WTC11 (cell line): ENCODE results near the gene SYNJ2. TPM values are rescaled to one million over a fixed set of nuclear protein-coding genes. Genes with fewer than 3 reads are reported as not detected.

ENCODE experiments used
- ATAC-seq: fragments of 200-7000 bp; cut with Tn5 transposase; 2 replicates; pipeline ENCODE4 v1.10.0; 2021; ENCODE audit warnings: mild to moderate bottlenecking, moderate library complexity
- CTCF ChIA-PET: fragments of 300-600 bp; sonication (Branson Sonifier 250); formaldehyde crosslinking; loops from one replicate; lab custom pipeline; 2021; ENCODE audit warnings: antibody characterized with exemption; lab: Charles Lee
- POLR2A ChIA-PET: fragments of 350-600 bp; sonication (Branson Sonifier 250); formaldehyde crosslinking; loops from one replicate; lab custom pipeline; 2021; ENCODE audit warnings: antibody characterized with exemption; lab: Charles Lee
- DNase-seq: peaks from one replicate; pipeline ENCODE4 v3.0.0; 2021; ENCODE audit warnings: low spot score
- H3K27ac Mint-ChIP-seq: 2 replicates; pipeline ENCODE4 v1.8.0; 2021; ENCODE audit warnings: mixed read lengths
- H3K27me3 Mint-ChIP-seq: 2 replicates; pipeline ENCODE4 v1.8.0; 2021; ENCODE audit warnings: low read depth, mild to moderate bottlenecking, moderate library complexity, mixed read lengths
- H3K36me3 Mint-ChIP-seq: 2 replicates; pipeline ENCODE4 v1.8.0; 2021; ENCODE audit warnings: mixed read lengths
- H3K4me1 Mint-ChIP-seq: 2 replicates; pipeline ENCODE4 v1.8.0; 2022; ENCODE audit warnings: mixed read lengths
- H3K4me3 Mint-ChIP-seq: 2 replicates; pipeline ENCODE4 v1.8.0; 2021; ENCODE audit warnings: mild to moderate bottlenecking, moderate library complexity, mixed read lengths
- H3K9me3 Mint-ChIP-seq: 2 replicates; pipeline ENCODE4 v1.8.0; 2021; ENCODE audit warnings: mixed read lengths
- ETV6 ChIP-seq: sonication (generic); formaldehyde crosslinking; IDR thresholded peaks from 2 replicates; pipeline ENCODE4 v1.8.1; 2022; ENCODE audit warnings: mild to moderate bottlenecking, missing genetic modification reagents
- FOXJ3 ChIP-seq: sonication (generic); formaldehyde crosslinking; IDR thresholded peaks from 2 replicates; pipeline ENCODE4 v1.9.0; 2021; ENCODE audit warnings: missing genetic modification reagents, mild to moderate bottlenecking, borderline replicate concordance
- FOXK1 ChIP-seq: sonication (generic); formaldehyde crosslinking; IDR thresholded peaks from 2 replicates; pipeline ENCODE4 v1.8.0; 2022; ENCODE audit warnings: mild to moderate bottlenecking, moderate library complexity, missing genetic modification reagents
- GABPB1 ChIP-seq: sonication (generic); formaldehyde crosslinking; IDR thresholded peaks from 2 replicates; pipeline ENCODE4 v1.8.1; 2023; ENCODE audit warnings: mild to moderate bottlenecking, missing genetic modification reagents
- JAZF1 ChIP-seq: fragments of 250-450 bp; sonication (Bioruptor Pico); IDR thresholded peaks from 2 replicates; pipeline ENCODE4 v1.9.0; 2021; ENCODE audit warnings: moderate library complexity, mild to moderate bottlenecking, inconsistent platforms
- NR1H2 ChIP-seq: sonication (generic); formaldehyde crosslinking; IDR thresholded peaks from 2 replicates; pipeline ENCODE4 v1.9.0; 2021; ENCODE audit warnings: mild to moderate bottlenecking, moderate library complexity, missing genetic modification reagents
- NR2C2 ChIP-seq: sonication (generic); formaldehyde crosslinking; IDR thresholded peaks from 2 replicates; pipeline ENCODE4 v1.8.0; 2022; ENCODE audit warnings: mild to moderate bottlenecking, missing genetic modification reagents
- RORB ChIP-seq: fragments of 250-450 bp; sonication (Bioruptor Pico); IDR thresholded peaks from 2 replicates; pipeline ENCODE4 v1.9.0; 2021; ENCODE audit warnings: mild to moderate bottlenecking
- ZBTB21 ChIP-seq: sonication (generic); formaldehyde crosslinking; IDR thresholded peaks from 2 replicates; pipeline ENCODE4 v1.8.1; 2023; ENCODE audit warnings: mild to moderate bottlenecking, missing genetic modification reagents, borderline replicate concordance
- ZNF219 ChIP-seq: sonication (generic); formaldehyde crosslinking; IDR thresholded peaks from 2 replicates; pipeline ENCODE4 v1.8.0; 2023; ENCODE audit warnings: missing genetic modification reagents, mild to moderate bottlenecking, borderline replicate concordance
- ZNF317 ChIP-seq: sonication (generic); formaldehyde crosslinking; IDR thresholded peaks from 2 replicates; pipeline ENCODE4 v1.8.1; 2023; ENCODE audit warnings: low read depth, mild to moderate bottlenecking, moderate library complexity, missing genetic modification reagents, borderline replicate concordance
- ZNF396 ChIP-seq: fragments of 250-450 bp; sonication (Bioruptor Pico); IDR thresholded peaks from 2 replicates; pipeline ENCODE4 v1.8.0; 2021; ENCODE audit warnings: mild to moderate bottlenecking, moderate library complexity, borderline replicate concordance
- ZNF423 ChIP-seq: fragments of 250-450 bp; sonication (Bioruptor Pico); IDR thresholded peaks from 2 replicates; pipeline ENCODE4 v2.1.2; 2022; ENCODE audit warnings: mild to moderate bottlenecking, moderate library complexity
- total RNA-seq: library from RNA; stranded (reverse); gene quantifications from 3 replicates; pipeline ENCODE4 v1.2.3, GENCODE V29; 2021
- TF ChIP-seq, protein P1 (sequence below): sonication (generic); formaldehyde crosslinking; IDR thresholded peaks from 2 replicates; pipeline ENCODE4 v1.8.0; 2023; ENCODE audit warnings: missing genetic modification reagents, mild to moderate bottlenecking, borderline replicate concordance
- TF ChIP-seq, protein P2 (sequence below): fragments of 250-450 bp; sonication (Bioruptor Pico); IDR thresholded peaks from 2 replicates; pipeline ENCODE4 v1.9.0; 2021; ENCODE audit warnings: moderate library complexity, mild to moderate bottlenecking, inconsistent platforms, borderline replicate concordance
- TF ChIP-seq, protein P3 (sequence below): sonication (generic); formaldehyde crosslinking; IDR thresholded peaks from 2 replicates; pipeline ENCODE4 v1.8.1; 2022; ENCODE audit warnings: mild to moderate bottlenecking, moderate library complexity, missing genetic modification reagents
- TF ChIP-seq, protein P4 (sequence below): fragments of 250-450 bp; sonication (Bioruptor Pico); IDR thresholded peaks from 2 replicates; pipeline ENCODE4 v1.9.0; 2021; ENCODE audit warnings: mild to moderate bottlenecking
- TF ChIP-seq, protein P5 (sequence below): sonication (generic); formaldehyde crosslinking; conservative IDR thresholded peaks from 2 replicates; pipeline ENCODE4 v1.8.1; 2023; ENCODE audit warnings: mild to moderate bottlenecking, low read depth, missing genetic modification reagents, moderate library complexity
- TF ChIP-seq, protein P6 (sequence below): sonication (generic); formaldehyde crosslinking; IDR thresholded peaks from 2 replicates; pipeline ENCODE4 v1.8.0; 2023; ENCODE audit warnings: mild to moderate bottlenecking, missing genetic modification reagents

Gene SYNJ2
- total RNA-seq, 1 experiment from 2014 or later: 15.3 TPM

DNA sequence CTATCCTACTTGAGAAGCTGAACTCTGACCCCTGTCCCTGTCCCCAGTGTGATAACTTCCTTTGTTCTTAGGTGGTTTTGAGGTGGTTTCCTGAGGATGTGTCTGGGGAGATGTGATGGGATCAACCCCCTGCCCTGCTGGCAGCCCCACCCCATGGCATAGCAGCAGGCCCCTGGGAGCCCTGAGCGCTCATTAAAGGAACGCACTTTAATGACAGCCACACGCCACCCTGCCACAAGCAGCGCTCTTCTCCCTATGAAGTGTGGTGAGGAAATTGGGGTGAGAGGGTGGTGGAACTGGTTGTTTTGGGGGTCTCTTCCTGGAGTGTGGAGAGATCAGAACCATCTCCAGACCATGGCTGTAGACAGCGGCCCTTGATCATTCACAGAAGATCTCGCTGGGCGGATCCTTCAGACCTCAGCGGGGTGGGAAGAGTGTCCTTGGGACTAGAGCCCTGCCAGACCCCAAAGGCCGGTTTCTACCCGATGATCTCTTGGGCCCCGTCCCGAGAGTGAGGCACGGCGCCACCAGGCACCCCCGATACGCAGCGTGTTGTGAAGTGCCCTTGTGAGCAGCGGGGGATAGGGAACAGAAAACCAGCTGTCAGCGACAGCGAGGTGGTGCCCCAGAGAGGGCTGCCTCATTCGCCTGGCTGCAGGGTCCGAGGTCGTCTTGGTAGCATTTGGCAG, 45.4 kb downstream of the SYNJ2 start (continued):
- TF ChIP-seq, protein P1, sequence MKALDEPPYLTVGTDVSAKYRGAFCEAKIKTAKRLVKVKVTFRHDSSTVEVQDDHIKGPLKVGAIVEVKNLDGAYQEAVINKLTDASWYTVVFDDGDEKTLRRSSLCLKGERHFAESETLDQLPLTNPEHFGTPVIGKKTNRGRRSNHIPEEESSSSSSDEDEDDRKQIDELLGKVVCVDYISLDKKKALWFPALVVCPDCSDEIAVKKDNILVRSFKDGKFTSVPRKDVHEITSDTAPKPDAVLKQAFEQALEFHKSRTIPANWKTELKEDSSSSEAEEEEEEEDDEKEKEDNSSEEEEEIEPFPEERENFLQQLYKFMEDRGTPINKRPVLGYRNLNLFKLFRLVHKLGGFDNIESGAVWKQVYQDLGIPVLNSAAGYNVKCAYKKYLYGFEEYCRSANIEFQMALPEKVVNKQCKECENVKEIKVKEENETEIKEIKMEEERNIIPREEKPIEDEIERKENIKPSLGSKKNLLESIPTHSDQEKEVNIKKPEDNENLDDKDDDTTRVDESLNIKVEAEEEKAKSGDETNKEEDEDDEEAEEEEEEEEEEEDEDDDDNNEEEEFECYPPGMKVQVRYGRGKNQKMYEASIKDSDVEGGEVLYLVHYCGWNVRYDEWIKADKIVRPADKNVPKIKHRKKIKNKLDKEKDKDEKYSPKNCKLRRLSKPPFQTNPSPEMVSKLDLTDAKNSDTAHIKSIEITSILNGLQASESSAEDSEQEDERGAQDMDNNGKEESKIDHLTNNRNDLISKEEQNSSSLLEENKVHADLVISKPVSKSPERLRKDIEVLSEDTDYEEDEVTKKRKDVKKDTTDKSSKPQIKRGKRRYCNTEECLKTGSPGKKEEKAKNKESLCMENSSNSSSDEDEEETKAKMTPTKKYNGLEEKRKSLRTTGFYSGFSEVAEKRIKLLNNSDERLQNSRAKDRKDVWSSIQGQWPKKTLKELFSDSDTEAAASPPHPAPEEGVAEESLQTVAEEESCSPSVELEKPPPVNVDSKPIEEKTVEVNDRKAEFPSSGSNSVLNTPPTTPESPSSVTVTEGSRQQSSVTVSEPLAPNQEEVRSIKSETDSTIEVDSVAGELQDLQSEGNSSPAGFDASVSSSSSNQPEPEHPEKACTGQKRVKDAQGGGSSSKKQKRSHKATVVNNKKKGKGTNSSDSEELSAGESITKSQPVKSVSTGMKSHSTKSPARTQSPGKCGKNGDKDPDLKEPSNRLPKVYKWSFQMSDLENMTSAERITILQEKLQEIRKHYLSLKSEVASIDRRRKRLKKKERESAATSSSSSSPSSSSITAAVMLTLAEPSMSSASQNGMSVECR (CRISPR knock-in tag): no peak
- TF ChIP-seq, protein P2, sequence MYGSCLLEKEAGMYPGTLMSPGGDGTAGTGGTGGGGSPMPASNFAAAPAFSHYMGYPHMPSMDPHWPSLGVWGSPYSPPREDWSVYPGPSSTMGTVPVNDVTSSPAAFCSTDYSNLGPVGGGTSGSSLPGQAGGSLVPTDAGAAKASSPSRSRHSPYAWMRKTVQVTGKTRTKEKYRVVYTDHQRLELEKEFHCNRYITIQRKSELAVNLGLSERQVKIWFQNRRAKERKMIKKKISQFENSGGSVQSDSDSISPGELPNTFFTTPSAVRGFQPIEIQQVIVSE: no peak
- TF ChIP-seq ZNF396: no peak
- no peak for TF ChIP-seq FOXK1 (CRISPR knock-in tag)
- TF ChIP-seq ZNF219 (CRISPR knock-in tag): no peak
- no peak for TF ChIP-seq ZBTB21 (CRISPR knock-in tag)
- no peak for TF ChIP-seq NR1H2

DNA sequence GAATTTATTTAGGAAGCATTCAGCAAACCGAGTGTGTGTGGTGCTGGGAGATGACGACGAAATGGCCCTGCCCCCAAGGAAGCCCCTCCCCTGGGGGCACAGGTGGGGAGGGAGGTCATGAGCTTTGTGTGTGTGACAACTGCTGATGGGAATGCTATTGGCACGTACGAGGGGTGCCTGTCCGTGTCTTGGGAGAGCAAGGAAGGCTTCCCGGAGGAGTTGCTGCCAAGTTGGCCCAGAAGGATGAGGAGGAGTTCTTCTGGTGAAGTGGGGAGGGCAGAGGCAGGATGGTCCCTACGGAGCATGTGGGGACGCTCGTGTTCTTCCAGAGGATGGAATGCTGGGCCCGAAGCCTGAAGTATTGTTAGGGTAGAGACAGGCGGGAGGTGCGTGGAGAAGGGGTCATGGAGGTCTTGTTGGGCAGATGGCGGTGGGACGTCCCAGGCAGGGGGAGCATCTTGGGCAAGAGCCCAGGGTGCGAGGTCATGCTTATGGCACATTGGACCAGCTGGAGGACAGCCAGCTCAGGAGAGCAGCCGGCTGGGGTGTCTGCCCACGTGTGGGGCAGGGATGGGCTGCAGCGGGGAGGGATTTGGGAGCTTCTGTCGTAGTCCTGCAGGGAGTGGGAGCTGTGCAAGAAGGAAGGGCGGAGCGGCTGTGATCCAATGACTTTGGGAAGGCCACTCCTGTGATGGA, 46.1 kb downstream of the SYNJ2 start:
- Mint-ChIP-seq H3K27me3 (no peaks in the 10 kb centered on the region), H3K36me3 (0 out of 2 replicates have a peak, but pooled peaks cover 3% of the 10 kb centered on the region), H3K9me3 (no peaks in the 10 kb centered on the region), H3K4me3 (no peak overlapping the region), H3K27ac (peak overlapping the region; percentile 71), H3K4me1 (peaks cover 29% of the 10 kb centered on the region)
- ATAC-seq (no peak), DNase-seq (no peak)
- CTCF ChIA-PET: interaction anchor here (1.9 to 2.3 kb wide), 2 partner anchors 19 to 43 kb away, joined by 10 to 15 read pairs; no protein-coding TSS in a partner anchor
- POLR2A ChIA-PET: no interaction called here
- TF ChIP-seq ETV6 (CRISPR knock-in tag): no peak
- no peak for TF ChIP-seq RORB (CRISPR knock-in tag)
- no peak for TF ChIP-seq GABPB1 (CRISPR knock-in tag)
- TF ChIP-seq, protein P3, sequence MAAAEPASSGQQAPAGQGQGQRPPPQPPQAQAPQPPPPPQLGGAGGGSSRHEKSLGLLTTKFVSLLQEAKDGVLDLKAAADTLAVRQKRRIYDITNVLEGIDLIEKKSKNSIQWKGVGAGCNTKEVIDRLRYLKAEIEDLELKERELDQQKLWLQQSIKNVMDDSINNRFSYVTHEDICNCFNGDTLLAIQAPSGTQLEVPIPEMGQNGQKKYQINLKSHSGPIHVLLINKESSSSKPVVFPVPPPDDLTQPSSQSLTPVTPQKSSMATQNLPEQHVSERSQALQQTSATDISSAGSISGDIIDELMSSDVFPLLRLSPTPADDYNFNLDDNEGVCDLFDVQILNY: no peak
- TF ChIP-seq, protein P2: no peak
- no peak for TF ChIP-seq ZNF423
- no peak for TF ChIP-seq ZNF317
- TF ChIP-seq, protein P4, sequence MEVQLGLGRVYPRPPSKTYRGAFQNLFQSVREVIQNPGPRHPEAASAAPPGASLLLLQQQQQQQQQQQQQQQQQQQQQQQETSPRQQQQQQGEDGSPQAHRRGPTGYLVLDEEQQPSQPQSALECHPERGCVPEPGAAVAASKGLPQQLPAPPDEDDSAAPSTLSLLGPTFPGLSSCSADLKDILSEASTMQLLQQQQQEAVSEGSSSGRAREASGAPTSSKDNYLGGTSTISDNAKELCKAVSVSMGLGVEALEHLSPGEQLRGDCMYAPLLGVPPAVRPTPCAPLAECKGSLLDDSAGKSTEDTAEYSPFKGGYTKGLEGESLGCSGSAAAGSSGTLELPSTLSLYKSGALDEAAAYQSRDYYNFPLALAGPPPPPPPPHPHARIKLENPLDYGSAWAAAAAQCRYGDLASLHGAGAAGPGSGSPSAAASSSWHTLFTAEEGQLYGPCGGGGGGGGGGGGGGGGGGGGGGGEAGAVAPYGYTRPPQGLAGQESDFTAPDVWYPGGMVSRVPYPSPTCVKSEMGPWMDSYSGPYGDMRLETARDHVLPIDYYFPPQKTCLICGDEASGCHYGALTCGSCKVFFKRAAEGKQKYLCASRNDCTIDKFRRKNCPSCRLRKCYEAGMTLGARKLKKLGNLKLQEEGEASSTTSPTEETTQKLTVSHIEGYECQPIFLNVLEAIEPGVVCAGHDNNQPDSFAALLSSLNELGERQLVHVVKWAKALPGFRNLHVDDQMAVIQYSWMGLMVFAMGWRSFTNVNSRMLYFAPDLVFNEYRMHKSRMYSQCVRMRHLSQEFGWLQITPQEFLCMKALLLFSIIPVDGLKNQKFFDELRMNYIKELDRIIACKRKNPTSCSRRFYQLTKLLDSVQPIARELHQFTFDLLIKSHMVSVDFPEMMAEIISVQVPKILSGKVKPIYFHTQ: no peak
- no peak for TF ChIP-seq NR2C2 (CRISPR knock-in tag)
- TF ChIP-seq, protein P5, sequence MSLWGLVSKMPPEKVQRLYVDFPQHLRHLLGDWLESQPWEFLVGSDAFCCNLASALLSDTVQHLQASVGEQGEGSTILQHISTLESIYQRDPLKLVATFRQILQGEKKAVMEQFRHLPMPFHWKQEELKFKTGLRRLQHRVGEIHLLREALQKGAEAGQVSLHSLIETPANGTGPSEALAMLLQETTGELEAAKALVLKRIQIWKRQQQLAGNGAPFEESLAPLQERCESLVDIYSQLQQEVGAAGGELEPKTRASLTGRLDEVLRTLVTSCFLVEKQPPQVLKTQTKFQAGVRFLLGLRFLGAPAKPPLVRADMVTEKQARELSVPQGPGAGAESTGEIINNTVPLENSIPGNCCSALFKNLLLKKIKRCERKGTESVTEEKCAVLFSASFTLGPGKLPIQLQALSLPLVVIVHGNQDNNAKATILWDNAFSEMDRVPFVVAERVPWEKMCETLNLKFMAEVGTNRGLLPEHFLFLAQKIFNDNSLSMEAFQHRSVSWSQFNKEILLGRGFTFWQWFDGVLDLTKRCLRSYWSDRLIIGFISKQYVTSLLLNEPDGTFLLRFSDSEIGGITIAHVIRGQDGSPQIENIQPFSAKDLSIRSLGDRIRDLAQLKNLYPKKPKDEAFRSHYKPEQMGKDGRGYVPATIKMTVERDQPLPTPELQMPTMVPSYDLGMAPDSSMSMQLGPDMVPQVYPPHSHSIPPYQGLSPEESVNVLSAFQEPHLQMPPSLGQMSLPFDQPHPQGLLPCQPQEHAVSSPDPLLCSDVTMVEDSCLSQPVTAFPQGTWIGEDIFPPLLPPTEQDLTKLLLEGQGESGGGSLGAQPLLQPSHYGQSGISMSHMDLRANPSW (CRISPR knock-in tag): no peak
- no peak for TF ChIP-seq FOXJ3
- TF ChIP-seq, protein P6, sequence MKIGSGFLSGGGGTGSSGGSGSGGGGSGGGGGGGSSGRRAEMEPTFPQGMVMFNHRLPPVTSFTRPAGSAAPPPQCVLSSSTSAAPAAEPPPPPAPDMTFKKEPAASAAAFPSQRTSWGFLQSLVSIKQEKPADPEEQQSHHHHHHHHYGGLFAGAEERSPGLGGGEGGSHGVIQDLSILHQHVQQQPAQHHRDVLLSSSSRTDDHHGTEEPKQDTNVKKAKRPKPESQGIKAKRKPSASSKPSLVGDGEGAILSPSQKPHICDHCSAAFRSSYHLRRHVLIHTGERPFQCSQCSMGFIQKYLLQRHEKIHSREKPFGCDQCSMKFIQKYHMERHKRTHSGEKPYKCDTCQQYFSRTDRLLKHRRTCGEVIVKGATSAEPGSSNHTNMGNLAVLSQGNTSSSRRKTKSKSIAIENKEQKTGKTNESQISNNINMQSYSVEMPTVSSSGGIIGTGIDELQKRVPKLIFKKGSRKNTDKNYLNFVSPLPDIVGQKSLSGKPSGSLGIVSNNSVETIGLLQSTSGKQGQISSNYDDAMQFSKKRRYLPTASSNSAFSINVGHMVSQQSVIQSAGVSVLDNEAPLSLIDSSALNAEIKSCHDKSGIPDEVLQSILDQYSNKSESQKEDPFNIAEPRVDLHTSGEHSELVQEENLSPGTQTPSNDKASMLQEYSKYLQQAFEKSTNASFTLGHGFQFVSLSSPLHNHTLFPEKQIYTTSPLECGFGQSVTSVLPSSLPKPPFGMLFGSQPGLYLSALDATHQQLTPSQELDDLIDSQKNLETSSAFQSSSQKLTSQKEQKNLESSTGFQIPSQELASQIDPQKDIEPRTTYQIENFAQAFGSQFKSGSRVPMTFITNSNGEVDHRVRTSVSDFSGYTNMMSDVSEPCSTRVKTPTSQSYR (CRISPR knock-in tag): no peak
- TF ChIP-seq JAZF1 (CRISPR knock-in tag): no peak
- no peak for TF ChIP-seq ZBTB21 (CRISPR knock-in tag)
